Uterus (tissue), 2 donors: ENCODE data around the gene TMEM169.

Experiments
- CTCF ChIP-seq, 4 experiments: fragments of 200-600 bp in 2 of 4; fragments of 450-650 bp in 2 of 4; sonication (generic) in 2 of 4; IDR thresholded peaks; one replicate each; pipeline ENCODE4 v1.5.1; 2016 to 2019; ENCODE audit warnings: antibody characterized with exemption in 4 of 4, mild to moderate bottlenecking in 2 of 4, moderate library complexity in 1 of 4
- POLR2A ChIP-seq, 2 donors: fragments of 450-650 bp; IDR thresholded peaks; one replicate each; pipeline ENCODE4 v1.6.1; 2016; ENCODE audit warnings: antibody characterized with exemption in 2 of 2, mild to moderate bottlenecking in 1 of 2, moderate library complexity in 1 of 2

- TF ChIP-seq POLR2A (IDR thresholded peaks at IDR 0.05) (no peak), CTCF (IDR thresholded peaks at IDR 0.05) (no peak)
Measured at GRCh38 chr2:216078776-216079175, 2.9 kb upstream of the TMEM169 start.
